Neural cell (in vitro differentiated cells): ENCODE data around the gene SLC17A5. TPM values are rescaled to one million over a fixed set of nuclear protein-coding genes. Genes with fewer than 3 reads are reported as not detected.
"Not testable (repeated sequence)": the region's sequence is repeated elsewhere in the genome, so short reads cannot be mapped to it uniquely, and the experiment has no call there.

Experiments
- H2AFZ ChIP-seq: fragments of 200-600, 300-800 bp; sonication (generic), shearing (Covaris generic); 2 replicates; pipeline ENCODE4 v1.6.0; 2014; ENCODE audit warnings: low read depth, mild to moderate bottlenecking, antibody characterized with exemption, low read length, moderate library complexity
- H3F3A ChIP-seq: fragments of 200-600 bp; shearing (Covaris generic); 2 replicates; pipeline ENCODE4 v1.6.1; 2016; ENCODE audit warnings: mild to moderate bottlenecking, moderate library complexity, mixed read lengths, antibody characterized with exemption, low read length; ENCODE audit not compliant: insufficient read depth, poor library complexity, severe bottlenecking
- H3K27ac ChIP-seq: fragments of 200-600, 300-800 bp; sonication (generic), shearing (Covaris generic); 2 replicates; pipeline ENCODE4 v1.5.1; 2014; ENCODE audit warnings: mild to moderate bottlenecking, low read length, moderate library complexity
- H3K27me3 ChIP-seq: fragments of 300-800, 200-600 bp; sonication (generic), shearing (Covaris generic); 2 replicates; pipeline ENCODE4 v1.6.0; 2014; ENCODE audit warnings: mild to moderate bottlenecking, low read depth, low read length, moderate library complexity; ENCODE audit not compliant: insufficient read depth
- H3K36me3 ChIP-seq: fragments of 300-800, 200-600 bp; sonication (generic), shearing (Covaris generic); 2 replicates; pipeline ENCODE4 v1.5.1; 2014; ENCODE audit warnings: mild to moderate bottlenecking, antibody characterized with exemption, low read length, moderate library complexity; ENCODE audit not compliant: insufficient read depth
- H3K4me2 ChIP-seq: fragments of 300-800, 200-600 bp; sonication (generic), shearing (Covaris generic); 2 replicates; pipeline ENCODE4 v1.6.0; 2014; ENCODE audit warnings: mild to moderate bottlenecking, low read length
- H3K4me3 ChIP-seq: fragments of 300-800, 200-600 bp; sonication (generic), shearing (Covaris generic); 2 replicates; pipeline ENCODE4 v1.5.1; 2014; ENCODE audit warnings: mild to moderate bottlenecking, low read length, moderate library complexity
- H3K79me2 ChIP-seq: fragments of 200-600 bp; shearing (Covaris generic); replicated peaks from 2 replicates; pipeline ENCODE4 v1.6.0; 2014; ENCODE audit warnings: mild to moderate bottlenecking, low read length, moderate library complexity; ENCODE audit not compliant: insufficient read depth
- H3K9ac ChIP-seq: fragments of 300-800, 200-600 bp; sonication (generic), shearing (Covaris generic); 2 replicates; pipeline ENCODE4 v1.6.1; 2016; ENCODE audit warnings: mild to moderate bottlenecking, low read length, mixed read lengths
- H3K9me2 ChIP-seq: fragments of 200-600 bp; shearing (Covaris generic); 2 replicates; pipeline ENCODE4 v1.6.1; 2016; ENCODE audit warnings: mild to moderate bottlenecking, low read length, mixed read lengths; ENCODE audit not compliant: insufficient read depth
- H3K9me3 ChIP-seq: fragments of 200-600, 300-800 bp; sonication (generic), shearing (Covaris generic); 2 replicates; pipeline ENCODE4 v1.6.1; 2016; ENCODE audit warnings: mild to moderate bottlenecking, mixed run types, low read length, moderate library complexity, mixed read lengths
- H4K20me1 ChIP-seq: fragments of 200-600 bp; shearing (Covaris generic); 2 replicates; pipeline ENCODE4 v1.6.1; 2016; ENCODE audit warnings: mild to moderate bottlenecking, mixed run types; ENCODE audit not compliant: insufficient read depth
- EP300 ChIP-seq: fragments of 450-650 bp; conservative IDR thresholded peaks from 2 replicates; pipeline ENCODE4 v1.6.1; 2014; ENCODE audit warnings: antibody characterized with exemption, mild to moderate bottlenecking, moderate library complexity; ENCODE audit not compliant: poor library complexity, severe bottlenecking
- EZH2 ChIP-seq: fragments of 200-600, 300-800 bp; shearing (Covaris generic), sonication (generic); IDR thresholded peaks from 2 replicates; pipeline ENCODE4 v1.6.1; 2014; ENCODE audit warnings: antibody characterized with exemption, low read length, borderline replicate concordance, mild to moderate bottlenecking; ENCODE audit not compliant: insufficient read depth, poor library complexity, severe bottlenecking
- MXI1 ChIP-seq: fragments of 450-650 bp; conservative IDR thresholded peaks from 2 replicates; pipeline ENCODE4 v1.6.1; 2014; ENCODE audit warnings: antibody characterized with exemption, mild to moderate bottlenecking; ENCODE audit not compliant: poor library complexity, severe bottlenecking
- POLR2AphosphoS5 ChIP-seq: IDR thresholded peaks from 2 replicates; pipeline ENCODE4 v1.6.1; 2012
- RAD21 ChIP-seq: fragments of 450-650 bp; conservative IDR thresholded peaks from 2 replicates; pipeline ENCODE4 v1.6.1; 2014; ENCODE audit warnings: antibody characterized with exemption, mild to moderate bottlenecking, moderate library complexity
- SMC3 ChIP-seq: fragments of 450-650 bp; conservative IDR thresholded peaks from 2 replicates; pipeline ENCODE4 v1.6.1; 2014; ENCODE audit warnings: antibody characterized with exemption, mild to moderate bottlenecking, moderate library complexity; ENCODE audit not compliant: poor library complexity
- TAF1 ChIP-seq: IDR thresholded peaks from 2 replicates; pipeline ENCODE4 v1.6.1; 2012; ENCODE audit warnings: low read depth
- polyA plus RNA-seq: library from polyadenylated mRNA; depleted of rRNA; stranded (reverse); fragments of >200 nt; gene quantifications from 2 replicates; pipeline ENCODE4 v1.2.3, GENCODE V29; 2014
- TF ChIP-seq, protein P1 (sequence below): IDR thresholded peaks from 2 replicates; pipeline ENCODE4 v1.6.1; 2012; ENCODE audit warnings: borderline replicate concordance
- TF ChIP-seq, protein P2 (sequence below): fragments of 450-650 bp; IDR thresholded peaks from 2 replicates; pipeline ENCODE4 v1.5.1; 2014; ENCODE audit warnings: antibody characterized with exemption, mild to moderate bottlenecking, moderate library complexity; ENCODE audit not compliant: poor library complexity, severe bottlenecking

SLC17A5 gene
- polyA plus RNA-seq, 1 donor from 2014 or later: 12.3 TPM

DNA sequence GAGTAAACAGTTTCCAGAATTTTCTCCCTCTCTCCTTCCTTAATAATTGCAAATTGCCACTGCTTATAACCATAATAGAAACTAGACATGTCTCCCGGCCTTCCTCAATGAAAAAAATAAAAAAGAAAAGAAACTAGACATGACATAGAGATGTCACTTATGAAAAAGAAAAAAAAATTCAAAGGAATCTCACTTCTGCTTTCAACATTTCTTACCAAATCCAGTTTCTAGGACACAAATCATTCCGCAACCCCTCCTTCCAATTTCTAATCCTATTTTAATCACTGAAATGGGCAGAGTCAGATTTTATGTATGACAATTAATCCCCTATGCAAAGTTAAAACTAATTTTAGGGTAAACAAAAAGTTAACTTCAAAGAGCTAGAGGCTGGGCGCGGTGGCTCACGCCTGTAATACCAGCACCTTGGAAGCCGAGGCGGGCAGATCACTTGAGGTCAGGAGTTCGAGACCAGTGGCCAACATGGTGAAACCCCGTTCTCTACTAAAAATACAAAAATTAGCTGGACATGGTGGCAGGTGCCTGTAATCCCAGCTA, 92.9 kb downstream of the SLC17A5 start:
- H3K4me3 ChIP-seq: no peak overlapping the region
- no peaks in the 10 kb centered on the region for H3K9me2 ChIP-seq
- no peaks in the 10 kb centered on the region for H3K27me3 ChIP-seq
- TF ChIP-seq EZH2 (no peak), EP300 (no peak), POLR2AphosphoS5 (no peak), SMC3 (no peak), MXI1 (no peak), RAD21 (no peak), TAF1 (no peak)
- TF ChIP-seq, protein P1, sequence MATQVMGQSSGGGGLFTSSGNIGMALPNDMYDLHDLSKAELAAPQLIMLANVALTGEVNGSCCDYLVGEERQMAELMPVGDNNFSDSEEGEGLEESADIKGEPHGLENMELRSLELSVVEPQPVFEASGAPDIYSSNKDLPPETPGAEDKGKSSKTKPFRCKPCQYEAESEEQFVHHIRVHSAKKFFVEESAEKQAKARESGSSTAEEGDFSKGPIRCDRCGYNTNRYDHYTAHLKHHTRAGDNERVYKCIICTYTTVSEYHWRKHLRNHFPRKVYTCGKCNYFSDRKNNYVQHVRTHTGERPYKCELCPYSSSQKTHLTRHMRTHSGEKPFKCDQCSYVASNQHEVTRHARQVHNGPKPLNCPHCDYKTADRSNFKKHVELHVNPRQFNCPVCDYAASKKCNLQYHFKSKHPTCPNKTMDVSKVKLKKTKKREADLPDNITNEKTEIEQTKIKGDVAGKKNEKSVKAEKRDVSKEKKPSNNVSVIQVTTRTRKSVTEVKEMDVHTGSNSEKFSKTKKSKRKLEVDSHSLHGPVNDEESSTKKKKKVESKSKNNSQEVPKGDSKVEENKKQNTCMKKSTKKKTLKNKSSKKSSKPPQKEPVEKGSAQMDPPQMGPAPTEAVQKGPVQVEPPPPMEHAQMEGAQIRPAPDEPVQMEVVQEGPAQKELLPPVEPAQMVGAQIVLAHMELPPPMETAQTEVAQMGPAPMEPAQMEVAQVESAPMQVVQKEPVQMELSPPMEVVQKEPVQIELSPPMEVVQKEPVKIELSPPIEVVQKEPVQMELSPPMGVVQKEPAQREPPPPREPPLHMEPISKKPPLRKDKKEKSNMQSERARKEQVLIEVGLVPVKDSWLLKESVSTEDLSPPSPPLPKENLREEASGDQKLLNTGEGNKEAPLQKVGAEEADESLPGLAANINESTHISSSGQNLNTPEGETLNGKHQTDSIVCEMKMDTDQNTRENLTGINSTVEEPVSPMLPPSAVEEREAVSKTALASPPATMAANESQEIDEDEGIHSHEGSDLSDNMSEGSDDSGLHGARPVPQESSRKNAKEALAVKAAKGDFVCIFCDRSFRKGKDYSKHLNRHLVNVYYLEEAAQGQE: no peak
- TF ChIP-seq, protein P2, sequence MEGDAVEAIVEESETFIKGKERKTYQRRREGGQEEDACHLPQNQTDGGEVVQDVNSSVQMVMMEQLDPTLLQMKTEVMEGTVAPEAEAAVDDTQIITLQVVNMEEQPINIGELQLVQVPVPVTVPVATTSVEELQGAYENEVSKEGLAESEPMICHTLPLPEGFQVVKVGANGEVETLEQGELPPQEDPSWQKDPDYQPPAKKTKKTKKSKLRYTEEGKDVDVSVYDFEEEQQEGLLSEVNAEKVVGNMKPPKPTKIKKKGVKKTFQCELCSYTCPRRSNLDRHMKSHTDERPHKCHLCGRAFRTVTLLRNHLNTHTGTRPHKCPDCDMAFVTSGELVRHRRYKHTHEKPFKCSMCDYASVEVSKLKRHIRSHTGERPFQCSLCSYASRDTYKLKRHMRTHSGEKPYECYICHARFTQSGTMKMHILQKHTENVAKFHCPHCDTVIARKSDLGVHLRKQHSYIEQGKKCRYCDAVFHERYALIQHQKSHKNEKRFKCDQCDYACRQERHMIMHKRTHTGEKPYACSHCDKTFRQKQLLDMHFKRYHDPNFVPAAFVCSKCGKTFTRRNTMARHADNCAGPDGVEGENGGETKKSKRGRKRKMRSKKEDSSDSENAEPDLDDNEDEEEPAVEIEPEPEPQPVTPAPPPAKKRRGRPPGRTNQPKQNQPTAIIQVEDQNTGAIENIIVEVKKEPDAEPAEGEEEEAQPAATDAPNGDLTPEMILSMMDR: no peak
- no peaks in the 10 kb centered on the region for H3K9me3 ChIP-seq
- no peak overlapping the region for H3K9ac ChIP-seq
- no peaks in the 10 kb centered on the region for H3F3A ChIP-seq
- no peak overlapping the region for H3K4me2 ChIP-seq
- no peak overlapping the region for H2AFZ ChIP-seq
- H4K20me1 ChIP-seq: no peaks in the 10 kb centered on the region
- no peaks in the 10 kb centered on the region for H3K36me3 ChIP-seq
- H3K79me2 ChIP-seq: no peaks in the 10 kb centered on the region
- no peak overlapping the region for H3K27ac ChIP-seq

DNA sequence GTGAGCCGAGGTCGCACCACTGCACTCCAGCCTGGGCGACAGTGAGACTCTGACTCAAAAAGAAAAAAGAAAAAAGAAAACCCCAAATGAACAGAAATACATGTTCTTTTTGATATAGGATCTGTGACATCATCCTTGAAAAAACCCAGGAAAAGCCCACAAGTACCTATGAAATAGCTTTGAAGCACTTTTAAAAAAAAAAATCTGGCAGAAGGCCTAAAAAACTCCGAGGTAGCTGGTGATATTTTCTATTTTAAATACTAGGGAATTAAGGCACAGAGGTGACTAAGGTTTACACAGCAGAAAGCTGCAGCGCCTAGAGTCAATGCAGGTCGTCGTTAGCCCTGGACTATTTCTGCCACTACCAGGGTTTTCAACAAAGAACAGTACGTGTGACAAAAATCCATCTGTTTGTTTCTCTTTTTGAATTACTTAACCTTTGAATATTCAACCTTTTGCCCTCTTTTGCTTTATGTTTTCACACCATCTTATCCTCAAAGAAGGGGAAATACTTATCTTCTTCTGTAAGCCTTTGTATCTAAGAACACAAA, 93.5 kb downstream of the SLC17A5 start:
- no peaks in the 10 kb centered on the region for H3K36me3 ChIP-seq
- H3K9ac ChIP-seq: no peak overlapping the region
- no peaks in the 10 kb centered on the region for H3K9me2 ChIP-seq
- no peak overlapping the region for H3K4me3 ChIP-seq
- no peaks in the 10 kb centered on the region for H4K20me1 ChIP-seq
- no peaks in the 10 kb centered on the region for H3K9me3 ChIP-seq
- H3F3A ChIP-seq: no peaks in the 10 kb centered on the region
- no peak overlapping the region for H3K4me2 ChIP-seq
- no peaks in the 10 kb centered on the region for H3K27me3 ChIP-seq
- TF ChIP-seq EP300 (no peak), POLR2AphosphoS5 (no peak), TAF1 (no peak), SMC3 (no peak)
- TF ChIP-seq, protein P1: no peak
- no peak overlapping the region for H3K27ac ChIP-seq
- no peaks in the 10 kb centered on the region for H3K79me2 ChIP-seq
- no peak overlapping the region for H2AFZ ChIP-seq

DNA sequence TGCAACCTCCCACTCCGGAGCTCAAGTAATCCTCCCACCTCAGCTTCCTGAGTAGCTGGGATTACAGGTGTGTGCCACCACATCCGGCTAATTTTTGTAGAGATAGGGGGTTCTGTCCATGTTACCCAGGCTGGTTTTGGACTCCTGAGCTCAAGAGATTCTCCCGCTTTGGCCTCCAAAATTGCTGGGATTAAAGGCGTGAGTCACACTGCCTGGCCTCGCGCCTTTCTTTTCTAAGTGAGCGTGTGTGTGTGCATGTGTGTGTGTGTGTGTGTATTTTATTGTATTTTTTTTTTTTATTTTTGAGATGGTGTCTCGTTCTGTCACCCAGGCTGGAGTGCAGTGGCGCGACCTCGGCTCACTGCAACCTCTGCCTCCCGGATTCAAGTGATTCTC, 94.4 kb downstream of the SLC17A5 start:
- H3K9me3 ChIP-seq, H3K9ac ChIP-seq, H3K79me2 ChIP-seq, H3K4me2 ChIP-seq, H3K27ac ChIP-seq, H3F3A ChIP-seq, H3K27me3 ChIP-seq, H3K4me3 ChIP-seq, H3K36me3 ChIP-seq, H2AFZ ChIP-seq, H4K20me1 ChIP-seq, H3K9me2 ChIP-seq: not testable (repeated sequence)
